ENCODE measurements around the gene TGFBI.

GRCh38 chr5:136081217-136081591 is 52.4 kb downstream of the TGFBI start:
- TF ChIP-seq CTCF (IDR thresholded peaks at IDR 0.05 in 2 of 3, conservative IDR thresholded peaks at IDR 0.05 in 1 of 3; ENCODE audit: insufficient read depth in 2 of 3, low read depth in 1 of 3, low read length in 3 of 3) (no peak), CBX5 (IDR thresholded peaks at IDR 0.05; ENCODE audit: borderline replicate concordance, low read depth) (no peak), ATF3 (IDR thresholded peaks at IDR 0.05) (no peak), ATF3 (CRISPR knock-in tag; conservative IDR thresholded peaks at IDR 0.05) (no peak), HMGXB4 (CRISPR knock-in tag; IDR thresholded peaks at IDR 0.05) (no peak), NCOA1 (IDR thresholded peaks at IDR 0.05; ENCODE audit: low read depth) (no peak), SIN3A (IDR thresholded peaks at IDR 0.05; ENCODE audit: borderline replicate concordance in 2 of 2, control insufficient read depth in 1 of 2, low read depth in 2 of 2, low read length in 2 of 2) (no peak), YY1 (IDR thresholded peaks at IDR 0.05; ENCODE audit: borderline replicate concordance in 1 of 3, control insufficient read depth in 1 of 3, extremely low read depth in 1 of 3, insufficient read depth in 3 of 3, insufficient read length in 1 of 3, insufficient replicate concordance in 2 of 3, low read depth in 1 of 3, low read length in 2 of 3) (no peak)
- TF ChIP-seq, protein P1, sequence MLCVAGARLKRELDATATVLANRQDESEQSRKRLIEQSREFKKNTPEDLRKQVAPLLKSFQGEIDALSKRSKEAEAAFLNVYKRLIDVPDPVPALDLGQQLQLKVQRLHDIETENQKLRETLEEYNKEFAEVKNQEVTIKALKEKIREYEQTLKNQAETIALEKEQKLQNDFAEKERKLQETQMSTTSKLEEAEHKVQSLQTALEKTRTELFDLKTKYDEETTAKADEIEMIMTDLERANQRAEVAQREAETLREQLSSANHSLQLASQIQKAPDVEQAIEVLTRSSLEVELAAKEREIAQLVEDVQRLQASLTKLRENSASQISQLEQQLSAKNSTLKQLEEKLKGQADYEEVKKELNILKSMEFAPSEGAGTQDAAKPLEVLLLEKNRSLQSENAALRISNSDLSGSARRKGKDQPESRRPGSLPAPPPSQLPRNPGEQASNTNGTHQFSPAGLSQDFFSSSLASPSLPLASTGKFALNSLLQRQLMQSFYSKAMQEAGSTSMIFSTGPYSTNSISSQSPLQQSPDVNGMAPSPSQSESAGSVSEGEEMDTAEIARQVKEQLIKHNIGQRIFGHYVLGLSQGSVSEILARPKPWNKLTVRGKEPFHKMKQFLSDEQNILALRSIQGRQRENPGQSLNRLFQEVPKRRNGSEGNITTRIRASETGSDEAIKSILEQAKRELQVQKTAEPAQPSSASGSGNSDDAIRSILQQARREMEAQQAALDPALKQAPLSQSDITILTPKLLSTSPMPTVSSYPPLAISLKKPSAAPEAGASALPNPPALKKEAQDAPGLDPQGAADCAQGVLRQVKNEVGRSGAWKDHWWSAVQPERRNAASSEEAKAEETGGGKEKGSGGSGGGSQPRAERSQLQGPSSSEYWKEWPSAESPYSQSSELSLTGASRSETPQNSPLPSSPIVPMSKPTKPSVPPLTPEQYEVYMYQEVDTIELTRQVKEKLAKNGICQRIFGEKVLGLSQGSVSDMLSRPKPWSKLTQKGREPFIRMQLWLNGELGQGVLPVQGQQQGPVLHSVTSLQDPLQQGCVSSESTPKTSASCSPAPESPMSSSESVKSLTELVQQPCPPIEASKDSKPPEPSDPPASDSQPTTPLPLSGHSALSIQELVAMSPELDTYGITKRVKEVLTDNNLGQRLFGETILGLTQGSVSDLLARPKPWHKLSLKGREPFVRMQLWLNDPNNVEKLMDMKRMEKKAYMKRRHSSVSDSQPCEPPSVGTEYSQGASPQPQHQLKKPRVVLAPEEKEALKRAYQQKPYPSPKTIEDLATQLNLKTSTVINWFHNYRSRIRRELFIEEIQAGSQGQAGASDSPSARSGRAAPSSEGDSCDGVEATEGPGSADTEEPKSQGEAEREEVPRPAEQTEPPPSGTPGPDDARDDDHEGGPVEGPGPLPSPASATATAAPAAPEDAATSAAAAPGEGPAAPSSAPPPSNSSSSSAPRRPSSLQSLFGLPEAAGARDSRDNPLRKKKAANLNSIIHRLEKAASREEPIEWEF (CRISPR knock-in tag; IDR thresholded peaks at IDR 0.05): no peak
- TF ChIP-seq, protein P2, sequence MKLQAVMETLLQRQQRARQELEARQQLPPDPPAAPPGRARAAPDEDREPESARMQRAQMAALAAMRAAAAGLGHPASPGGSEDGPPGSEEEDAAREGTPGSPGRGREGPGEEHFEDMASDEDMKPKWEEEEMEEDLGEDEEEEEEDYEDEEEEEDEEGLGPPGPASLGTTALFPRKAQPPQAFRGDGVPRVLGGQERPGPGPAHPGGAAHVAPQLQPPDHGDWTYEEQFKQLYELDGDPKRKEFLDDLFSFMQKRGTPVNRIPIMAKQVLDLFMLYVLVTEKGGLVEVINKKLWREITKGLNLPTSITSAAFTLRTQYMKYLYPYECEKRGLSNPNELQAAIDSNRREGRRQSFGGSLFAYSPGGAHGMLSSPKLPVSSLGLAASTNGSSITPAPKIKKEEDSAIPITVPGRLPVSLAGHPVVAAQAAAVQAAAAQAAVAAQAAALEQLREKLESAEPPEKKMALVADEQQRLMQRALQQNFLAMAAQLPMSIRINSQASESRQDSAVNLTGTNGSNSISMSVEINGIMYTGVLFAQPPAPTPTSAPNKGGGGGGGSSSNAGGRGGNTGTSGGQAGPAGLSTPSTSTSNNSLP (IDR thresholded peaks at IDR 0.05; ENCODE audit: borderline replicate concordance, low read depth, low read length): no peak
